Stimulated activated naive CD8-positive, alpha-beta T cell treated with anti-CD3 and anti-CD28 coated beads, Interleukin-15, amount 100 ng/mL, for 72 hours (primary cell): ENCODE measurements around the gene PCDHA10.
"Not testable (repeated sequence)": the region's sequence is repeated elsewhere in the genome, so short reads cannot be mapped to it uniquely, and the experiment has no call there.

ENCODE experiments used
- ATAC-seq: fragments of 150-1000 bp; cut with Tn5 transposase; 2 replicates; pipeline ENCODE4 v1.10.0; 2021; ENCODE audit warnings: mild to moderate bottlenecking, moderate library complexity
- DNase-seq, 2 donors: peaks; one replicate each; pipeline ENCODE4 v3.0.0; 2021 to 2022
- H3K27ac Mint-ChIP-seq, 2 donors: one replicate each; pipeline ENCODE4 v1.8.0; 2022; ENCODE audit warnings: mild to moderate bottlenecking in 2 of 2, mixed read lengths in 2 of 2, moderate library complexity in 2 of 2
- H3K27me3 Mint-ChIP-seq: one replicate; pipeline ENCODE4 v1.8.0; 2022; ENCODE audit warnings: mixed read lengths
- H3K4me1 Mint-ChIP-seq: one replicate; pipeline ENCODE4 v1.8.0; 2022; ENCODE audit warnings: mild to moderate bottlenecking, mixed read lengths
- H3K4me3 Mint-ChIP-seq, 2 donors: one replicate each; pipeline ENCODE4 v1.8.0; 2022; ENCODE audit warnings: mild to moderate bottlenecking in 2 of 2, mixed read lengths in 2 of 2, moderate library complexity in 1 of 2
- H3K9me3 Mint-ChIP-seq, 2 donors: one replicate each; pipeline ENCODE4 v1.8.0; 2022; ENCODE audit warnings: mixed read lengths in 2 of 2

Gene PCDHA10

GRCh38 chr5:140855772-140856674 lies at the start of gene PCDHA10:
Gene PCDHA10 (plus strand): TSS chr5:140855897. CDS start chr5:140856049, 152 bp downstream.
- peaks cover 27% of the 10 kb centered on the region for H3K27me3 Mint-ChIP-seq
- peaks cover 13 to 25% of the 10 kb centered on the region in 2 donors for H3K9me3 Mint-ChIP-seq
- H3K4me1 Mint-ChIP-seq: no peaks in the 10 kb centered on the region
- no peak within 1 kb of the TSS for H3K4me3 Mint-ChIP-seq
- ATAC-seq (no peak), DNase-seq (no peak)
- H3K27ac Mint-ChIP-seq: peak within 1 kb of the TSS in 1 of 2 donors; percentile 82

- no peak for ATAC-seq
- DNase-seq: no peak
- no peaks in the 10 kb centered on the region for H3K4me1 Mint-ChIP-seq
- H3K9me3 Mint-ChIP-seq: peaks cover 9 to 48% of the 10 kb centered on the region in 2 donors
- no peak within 1 kb of the TSS for H3K27ac Mint-ChIP-seq
- no peak within 1 kb of the TSS for H3K4me3 Mint-ChIP-seq
- peaks cover 9% of the 10 kb centered on the region for H3K27me3 Mint-ChIP-seq
Observed at GRCh38 chr5:140806834-140807775, 48.6 kb upstream of the PCDHA10 start, which contains the start of gene PCDHA4. Gene PCDHA4 (plus strand): TSS chr5:140807068.

GRCh38 chr5:140808241-140808888 lies 47.3 kb upstream of the PCDHA10 start:
- not testable (repeated sequence) for H3K27ac Mint-ChIP-seq, DNase-seq, H3K4me3 Mint-ChIP-seq, ATAC-seq, H3K27me3 Mint-ChIP-seq, H3K4me1 Mint-ChIP-seq
- H3K9me3 Mint-ChIP-seq: peaks cover 14 to 48% of the 10 kb centered on the region in 2 donors

GRCh38 chr5:140808889-140809291 lies 46.8 kb upstream of the PCDHA10 start:
- Mint-ChIP-seq H3K27me3 (peaks cover 9% of the 10 kb centered on the region), H3K4me1 (no peaks in the 10 kb centered on the region), H3K27ac (no peak overlapping the region), H3K9me3 (peaks cover 15 to 45% of the 10 kb centered on the region in 2 donors), H3K4me3 (no peak overlapping the region)
- DNase-seq (no peak), ATAC-seq (no peak)

- Mint-ChIP-seq H3K27ac (no peak within 1 kb of the TSS), H3K27me3 (peaks cover 6% of the 10 kb centered on the region), H3K9me3 (peaks cover 0 to 7% of the 10 kb centered on the region in 2 donors), H3K4me3 (no peak within 1 kb of the TSS), H3K4me1 (no peaks in the 10 kb centered on the region)
- ATAC-seq (no peak), DNase-seq (no peak)
Observed at GRCh38 chr5:140821375-140822280, 34.1 kb upstream of the PCDHA10 start, which contains the start of gene PCDHA5. Gene PCDHA5 (plus strand): TSS chr5:140821613.

GRCh38 chr5:140822281-140822629 lies 33.4 kb upstream of the PCDHA10 start:
- H3K4me3 Mint-ChIP-seq: no peak overlapping the region

GRCh38 chr5:140822969-140823368 lies 32.7 kb upstream of the PCDHA10 start:
- peaks cover 12% of the 10 kb centered on the region for H3K27me3 Mint-ChIP-seq
- H3K4me3 Mint-ChIP-seq, ATAC-seq, H3K27ac Mint-ChIP-seq, H3K9me3 Mint-ChIP-seq, H3K4me1 Mint-ChIP-seq, DNase-seq: not testable (repeated sequence)

More at GRCh38 chr5:140822281-140822629, 33.4 kb upstream of the PCDHA10 start:
- Mint-ChIP-seq H3K9me3 (peaks cover 0 to 10% of the 10 kb centered on the region in 2 donors), H3K4me1 (no peaks in the 10 kb centered on the region), H3K27me3 (peaks cover 7% of the 10 kb centered on the region), H3K27ac (no peak overlapping the region)
- ATAC-seq: no peak
- DNase-seq: no peak

GRCh38 chr5:140823475-140823874 lies 32.2 kb upstream of the PCDHA10 start:
- Mint-ChIP-seq H3K27ac (no peak overlapping the region), H3K4me1 (no peaks in the 10 kb centered on the region), H3K4me3 (no peak overlapping the region), H3K27me3 (peaks cover 18% of the 10 kb centered on the region), H3K9me3 (peaks cover 8 to 10% of the 10 kb centered on the region in 2 donors)
- no peak for DNase-seq
- no peak for ATAC-seq

- Mint-ChIP-seq H3K27me3 (peaks cover 29% of the 10 kb centered on the region), H3K9me3 (peaks cover 10 to 25% of the 10 kb centered on the region in 2 donors), H3K4me1 (no peaks in the 10 kb centered on the region), H3K4me3 (no peak within 1 kb of the TSS), H3K27ac (peak within 1 kb of the TSS in 1 of 2 donors; percentile 54)
- ATAC-seq (no peak), DNase-seq (no peak)
Observed at GRCh38 chr5:140827704-140828361, 27.9 kb upstream of the PCDHA10 start, which contains the start of gene PCDHA6. Gene PCDHA6 (plus strand): TSS chr5:140827960. CDS start chr5:140828092, 132 bp downstream.

GRCh38 chr5:140828362-140828737 lies 27.3 kb upstream of the PCDHA10 start:
- peaks cover 13 to 29% of the 10 kb centered on the region in 2 donors for H3K9me3 Mint-ChIP-seq
- no peak for ATAC-seq
- peaks cover 33% of the 10 kb centered on the region for H3K27me3 Mint-ChIP-seq
- DNase-seq: no peak
- no peak overlapping the region for H3K4me3 Mint-ChIP-seq
- peak overlapping the region in 1 of 2 donors; percentile 54 for H3K27ac Mint-ChIP-seq
- no peaks in the 10 kb centered on the region for H3K4me1 Mint-ChIP-seq

GRCh38 chr5:140829511-140830501 lies 25.9 kb upstream of the PCDHA10 start:
- not testable (repeated sequence) for ATAC-seq
- peaks cover 43% of the 10 kb centered on the region for H3K27me3 Mint-ChIP-seq

GRCh38 chr5:140833993-140834392 lies 21.7 kb upstream of the PCDHA10 start, which contains the start of gene PCDHA7:
Gene PCDHA7 (plus strand): TSS chr5:140834269. CDS start chr5:140834384, 115 bp downstream.
- Mint-ChIP-seq H3K9me3 (peaks cover 9 to 34% of the 10 kb centered on the region in 2 donors), H3K27ac (no peak within 1 kb of the TSS), H3K4me1 (no peaks in the 10 kb centered on the region), H3K27me3 (peaks cover 28% of the 10 kb centered on the region), H3K4me3 (no peak within 1 kb of the TSS)
- DNase-seq: no peak
- no peak for ATAC-seq

More at GRCh38 chr5:140829511-140830501, 25.9 kb upstream of the PCDHA10 start:
- H3K9me3 Mint-ChIP-seq: peaks cover 13 to 36% of the 10 kb centered on the region in 2 donors
- H3K27ac Mint-ChIP-seq, DNase-seq, H3K4me3 Mint-ChIP-seq, H3K4me1 Mint-ChIP-seq: not testable (repeated sequence)
